HG02759 (cell line): ENCODE measurements around the gene ZNF714.
"Not testable (repeated sequence)": the region's sequence is repeated elsewhere in the genome, so short reads cannot be mapped to it uniquely, and the experiment has no call there.

Experiments
- ATAC-seq: cut with Tn5 transposase; IDR thresholded peaks from one replicate; pipeline ENCODE4 v1.9.1; 2021; ENCODE audit warnings: mild to moderate bottlenecking, moderate library complexity; ENCODE audit not compliant: unreplicated experiment

ZNF714 gene

DNA sequence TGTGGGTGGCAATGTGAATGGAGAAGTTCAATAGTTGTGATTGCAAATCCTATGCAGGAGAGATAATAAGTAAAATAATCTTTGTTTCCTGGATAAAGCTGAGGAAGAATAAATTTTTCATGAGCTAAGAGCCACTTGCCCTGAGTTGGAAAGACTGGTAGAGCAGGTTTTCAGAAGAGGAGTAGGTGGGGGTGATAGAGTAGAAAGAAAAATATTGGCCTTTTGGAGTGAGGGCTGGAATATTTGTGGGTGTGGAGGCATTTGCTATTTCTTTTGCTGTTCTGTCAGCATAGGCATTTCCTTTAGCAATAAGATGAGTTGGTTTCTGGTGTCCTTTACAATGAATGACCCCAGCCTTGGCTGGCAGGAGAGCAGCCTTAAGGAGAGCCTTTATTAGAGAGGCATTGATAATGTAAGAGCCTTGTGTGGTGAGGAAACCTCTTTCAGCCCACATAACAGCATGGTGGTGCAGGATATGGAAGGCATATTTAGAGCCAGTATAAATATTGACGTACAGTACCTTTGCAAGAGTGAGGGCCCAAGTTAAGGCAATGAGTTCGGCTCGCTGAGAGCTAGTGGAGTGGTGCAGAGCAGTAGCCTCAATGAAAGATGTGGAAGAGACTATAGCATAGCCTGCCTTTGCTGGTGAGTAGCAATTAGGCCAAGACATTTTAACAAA, 48.2 kb downstream of the ZNF714 start:
- ATAC-seq = no peak

DNA sequence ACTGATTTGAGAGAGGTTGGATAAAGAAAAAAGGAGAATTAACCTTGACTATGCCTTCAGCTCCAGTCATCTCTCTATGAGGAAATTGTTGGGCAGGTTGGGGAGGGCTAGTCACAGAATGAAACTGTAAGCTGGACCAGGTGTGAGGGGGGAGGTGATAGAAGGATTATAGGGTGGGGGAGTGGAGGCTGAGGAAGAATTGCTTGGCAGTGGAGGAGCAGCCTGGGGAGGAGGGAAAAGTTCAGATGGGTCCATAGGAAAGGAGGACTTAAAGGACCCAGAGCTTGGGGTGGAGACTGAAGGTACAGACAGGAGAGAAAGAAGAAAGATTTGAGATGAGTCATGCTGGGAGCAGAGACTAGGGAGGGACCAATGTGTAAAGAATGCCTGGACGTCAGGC, 51.6 kb downstream of the ZNF714 start:
- no peak for ATAC-seq

DNA sequence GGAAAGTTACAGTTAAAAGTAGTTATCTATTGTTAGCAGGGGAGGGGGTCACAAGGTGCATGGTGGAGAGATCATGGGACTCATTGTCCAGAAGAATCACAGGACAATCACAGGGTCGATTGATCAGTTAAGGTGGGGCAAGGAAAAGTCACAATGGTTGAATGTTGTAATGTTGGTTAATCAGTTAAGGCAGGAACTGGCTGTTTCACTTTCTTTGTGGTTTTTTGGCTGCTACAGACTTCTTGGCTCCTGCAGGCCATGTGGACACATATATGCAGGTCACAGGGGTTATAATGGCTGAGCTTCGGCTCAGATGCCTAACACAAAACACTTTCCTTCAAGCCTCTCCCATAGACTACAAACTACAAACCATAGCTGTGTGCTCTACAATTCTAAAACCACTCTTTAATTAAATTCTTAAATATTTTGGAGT, 52.9 kb downstream of the ZNF714 start:
- ATAC-seq = no peak

DNA sequence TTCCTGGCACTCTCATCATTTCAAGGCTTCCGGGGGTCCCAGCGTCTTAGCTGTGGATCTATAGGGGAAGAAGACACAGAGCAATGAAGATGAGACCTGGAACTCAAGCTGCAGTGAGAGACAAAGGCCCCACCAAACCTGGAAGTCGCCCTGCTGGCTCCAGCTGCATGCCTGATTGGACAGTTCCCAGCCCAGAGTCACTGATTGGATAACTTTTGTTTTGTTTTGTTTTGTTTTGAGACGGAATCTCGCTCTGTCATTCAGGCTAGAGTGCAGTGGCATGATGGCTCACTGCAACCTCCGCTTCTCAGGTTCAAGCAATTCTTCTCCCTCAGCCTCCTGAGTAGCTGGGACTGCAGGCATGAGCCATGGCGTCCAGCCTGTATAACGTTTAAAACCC, 53.4 kb downstream of the ZNF714 start:
- ATAC-seq = no peak

DNA sequence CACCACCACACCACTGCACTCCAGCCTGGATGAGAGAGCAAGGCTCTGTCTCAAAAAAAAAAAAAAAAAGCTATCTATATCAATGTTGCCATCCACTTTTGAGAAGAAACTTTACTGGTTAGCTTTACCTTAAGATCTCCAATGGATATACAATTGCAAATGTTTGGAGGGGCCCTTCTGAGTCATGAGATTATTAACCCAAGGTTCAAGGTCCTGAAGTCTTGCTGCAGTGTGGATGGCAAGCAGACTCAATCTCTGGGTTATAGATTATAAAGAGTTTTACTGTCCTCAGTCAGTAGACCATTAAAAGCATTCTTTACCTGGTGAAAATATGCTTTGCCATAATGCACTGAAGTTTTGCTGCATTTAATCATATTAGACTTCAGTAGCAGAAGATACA, 56.1 kb downstream of the ZNF714 start:
- ATAC-seq = no peak

DNA sequence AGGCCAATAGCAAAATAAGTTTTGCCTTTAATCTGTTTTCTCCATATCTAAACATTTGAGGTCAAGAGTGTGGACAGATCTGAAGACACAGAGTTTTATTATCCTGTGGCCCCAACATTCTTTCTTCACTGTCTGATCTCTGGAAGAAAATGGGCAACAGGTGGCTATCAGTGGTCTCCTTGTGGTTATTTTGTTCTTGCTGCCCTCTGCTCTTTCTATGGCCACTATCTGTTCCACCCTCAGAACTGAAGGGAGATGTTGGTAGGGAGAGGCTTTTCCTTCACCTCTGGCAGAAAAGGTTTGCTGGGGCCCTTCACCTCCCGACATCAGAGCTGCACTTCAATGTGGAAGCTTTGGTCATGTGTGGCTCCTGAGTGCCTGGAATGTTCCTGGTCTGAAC, 59.0 kb downstream of the ZNF714 start:
- ATAC-seq = not testable (repeated sequence)

DNA sequence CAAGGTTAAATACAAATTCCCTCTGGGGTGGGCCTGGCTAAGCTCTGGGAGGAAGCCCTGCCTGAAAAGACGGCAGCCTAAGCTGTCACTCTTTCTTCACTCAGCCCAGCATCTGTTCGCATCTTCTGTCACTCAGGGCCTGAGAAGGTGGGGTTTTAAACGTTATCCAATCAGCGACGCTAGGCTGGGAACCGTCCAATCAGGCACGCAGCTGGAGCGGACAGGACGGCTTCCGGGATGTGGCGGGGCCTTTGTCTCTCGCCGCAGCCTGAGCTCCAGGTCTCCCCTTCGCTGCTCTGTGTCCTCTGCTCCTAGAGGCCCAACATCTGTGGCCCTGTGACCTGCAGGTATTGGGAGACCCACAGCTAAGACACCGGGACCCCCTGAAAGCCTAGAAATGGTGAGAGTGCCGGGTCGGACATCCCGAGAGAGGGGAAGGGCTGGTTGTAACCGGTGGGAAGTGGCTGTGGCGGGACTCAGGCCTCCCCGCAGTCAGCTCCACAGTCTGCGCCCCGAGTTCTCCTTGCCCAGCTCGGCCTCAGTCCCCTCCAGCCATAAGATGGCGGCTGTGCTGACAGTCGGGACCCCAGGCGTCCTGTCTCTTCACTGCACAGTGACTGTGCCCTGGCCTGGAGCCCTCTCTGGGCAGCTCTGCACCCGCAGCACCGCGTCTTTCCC, 59.9 kb downstream of the ZNF714 start, which contains the start of gene ZNF431:
Gene ZNF431 (plus strand): TSS at position 254 of the 678 bp plus-strand sequence. CDS start 144 bp downstream, at position 398.
- ATAC-seq = peak; percentile 99

DNA sequence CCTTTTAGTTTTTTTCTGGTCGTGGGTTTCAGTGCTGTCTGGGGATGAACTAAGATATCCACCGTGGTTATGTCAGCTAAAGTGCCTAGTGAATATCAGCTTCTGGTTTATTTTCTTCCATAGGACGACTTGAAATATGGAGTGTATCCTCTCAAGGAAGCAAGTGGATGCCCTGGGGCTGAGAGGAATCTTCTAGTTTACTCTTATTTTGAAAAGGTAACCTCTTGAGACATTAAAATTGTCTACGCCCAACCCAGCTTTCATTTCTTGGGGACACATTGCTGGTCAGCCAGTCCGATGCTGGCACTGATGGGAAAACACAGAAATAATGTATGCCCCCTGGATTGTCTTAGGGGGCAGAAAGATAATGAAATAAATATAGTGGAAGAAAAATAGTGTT, 61.4 kb downstream of the ZNF714 start:
- no peak for ATAC-seq

DNA sequence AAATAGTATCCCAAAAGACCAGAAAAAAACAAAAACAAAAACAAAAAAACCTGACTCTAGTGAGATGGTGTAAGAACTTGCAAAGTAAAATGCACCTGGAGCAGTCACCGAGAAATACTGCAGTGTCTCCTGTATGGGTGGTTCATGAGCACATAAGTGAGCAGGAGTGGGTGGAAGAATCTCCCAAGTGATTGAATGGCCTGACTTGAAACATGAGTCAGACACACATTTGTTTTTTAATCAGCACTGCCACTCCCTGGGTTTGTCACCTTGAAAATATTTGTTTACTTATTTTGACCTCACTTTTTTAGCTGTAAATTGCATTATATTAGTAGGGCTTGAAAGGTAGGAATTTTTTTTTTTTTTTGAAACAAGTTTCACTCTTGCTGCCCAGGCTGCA, 61.9 kb downstream of the ZNF714 start:
- no peak for ATAC-seq

DNA sequence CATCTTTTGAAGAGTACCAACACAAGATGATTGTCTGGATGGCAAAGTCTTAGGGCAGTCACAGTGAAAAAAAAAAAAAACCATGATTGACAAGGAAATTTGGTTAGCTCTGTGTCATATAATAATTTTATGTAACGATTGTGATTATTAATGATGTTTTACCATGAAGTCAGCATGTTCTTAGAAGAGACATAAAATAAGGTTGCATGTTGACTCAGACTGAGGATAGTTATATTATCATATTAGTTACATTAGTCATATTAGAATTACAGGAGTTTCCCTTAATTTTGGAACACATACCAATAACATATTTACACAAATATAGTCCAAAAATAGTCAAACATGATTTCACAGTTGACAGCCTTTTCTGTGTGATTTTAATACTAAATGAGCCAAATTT, 65.5 kb downstream of the ZNF714 start:
- ATAC-seq = no peak

DNA sequence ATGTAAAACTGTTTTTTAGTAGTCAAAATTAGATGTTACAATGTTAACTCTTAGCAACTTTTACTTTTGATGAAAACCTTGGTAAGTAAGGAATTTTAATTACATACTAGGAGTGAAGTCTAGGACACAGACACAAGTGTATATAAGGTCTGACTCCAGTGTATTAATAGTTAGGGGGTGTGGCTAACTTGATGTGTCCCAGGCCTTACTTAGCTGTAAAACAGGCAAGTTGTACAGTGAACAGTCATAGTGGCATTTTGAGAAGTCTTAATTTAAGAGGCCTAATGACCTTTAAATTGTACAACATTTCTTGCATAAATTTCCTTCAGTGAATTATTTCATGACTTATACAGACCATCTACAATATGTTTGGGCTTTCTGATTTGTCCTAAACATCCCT, 66.7 kb downstream of the ZNF714 start:
- ATAC-seq = no peak

DNA sequence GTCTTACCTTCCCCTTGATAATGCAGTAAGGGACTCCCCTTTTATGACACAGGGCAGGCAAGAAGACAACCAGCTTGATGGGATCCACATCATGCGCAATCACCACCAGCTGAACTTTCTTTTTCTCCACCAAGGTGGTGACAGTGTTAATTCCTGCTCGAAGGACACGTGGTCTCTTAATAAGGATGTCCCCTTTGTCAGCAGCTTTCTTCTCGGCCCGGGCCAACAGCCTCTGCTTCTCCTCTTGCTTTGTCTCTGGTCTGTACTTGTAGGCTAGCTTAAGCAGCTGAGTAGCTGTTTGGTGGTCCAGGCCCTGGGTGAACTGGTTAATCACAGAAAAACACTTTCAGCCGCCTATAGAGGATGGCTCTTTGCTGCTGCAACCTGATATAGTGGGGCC, 67.9 kb downstream of the ZNF714 start:
- ATAC-seq = no peak

DNA sequence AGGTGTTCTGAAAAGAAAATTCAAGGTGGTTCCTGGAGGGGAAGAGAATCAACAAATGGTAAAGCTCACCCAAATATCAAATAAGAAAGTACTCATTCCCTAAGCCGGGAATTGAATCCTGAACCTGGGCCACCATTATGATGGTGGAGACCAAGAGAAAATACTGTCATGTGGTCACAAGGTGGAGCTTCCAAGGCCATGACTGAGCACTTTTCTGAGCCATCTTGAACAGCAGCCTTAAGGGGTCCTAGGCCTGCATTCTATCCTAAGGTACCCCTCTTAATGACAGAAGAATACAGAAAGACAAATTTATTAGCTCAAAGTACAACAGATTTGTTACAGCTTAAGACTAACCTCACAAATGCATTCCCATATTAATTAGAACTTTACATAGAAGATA, 69.5 kb downstream of the ZNF714 start:
- ATAC-seq = no peak

DNA sequence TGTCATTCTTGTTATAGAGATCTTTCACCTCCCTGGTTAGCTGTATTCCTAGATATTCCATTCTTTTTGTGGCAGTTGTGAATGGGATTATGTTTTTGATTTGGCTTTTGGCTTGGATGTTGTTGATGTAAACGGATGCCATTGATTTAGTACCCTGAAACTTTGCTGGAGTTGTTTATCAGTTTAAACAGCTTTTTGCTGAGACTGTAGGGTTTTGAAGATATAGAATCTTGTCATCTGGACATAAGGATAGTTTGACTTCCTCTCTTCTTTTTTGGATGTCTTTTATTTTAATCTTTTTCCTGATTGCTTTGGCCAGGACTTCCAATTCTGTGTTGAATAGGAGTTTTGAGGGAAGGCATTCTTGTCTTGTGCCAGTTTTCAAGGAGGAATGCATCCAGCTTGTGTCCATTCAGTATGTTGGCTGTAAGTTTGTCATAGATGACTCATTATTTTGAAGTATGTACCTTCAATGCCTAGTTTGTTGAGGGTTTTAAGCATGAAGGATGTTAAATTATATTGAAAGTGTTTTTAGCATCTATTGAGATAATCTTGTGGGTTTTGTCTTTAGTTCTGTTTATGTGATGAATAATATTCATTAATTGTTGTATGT, 76.6 kb downstream of the ZNF714 start:
- no peak for ATAC-seq

DNA sequence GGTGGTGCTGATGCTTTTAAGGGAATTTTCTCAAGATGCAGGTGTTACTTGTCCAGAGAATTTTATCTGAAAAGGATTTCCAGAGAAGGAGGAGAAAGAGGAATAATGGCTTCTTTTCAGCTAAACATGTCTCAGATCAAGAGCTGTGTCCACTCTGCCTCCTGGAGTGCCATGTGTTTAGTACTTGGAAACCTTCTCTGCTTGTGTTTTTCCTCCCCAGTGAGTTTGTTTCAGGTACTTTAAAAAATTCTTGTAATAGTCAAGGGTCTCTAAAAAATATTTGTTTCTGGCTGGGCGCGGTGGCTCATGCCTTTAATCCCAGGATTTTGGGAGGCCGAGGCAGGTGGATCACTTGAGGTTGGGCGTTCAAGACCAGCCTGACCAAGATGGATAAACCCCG, 82.5 kb downstream of the ZNF714 start:
- no peak for ATAC-seq

DNA sequence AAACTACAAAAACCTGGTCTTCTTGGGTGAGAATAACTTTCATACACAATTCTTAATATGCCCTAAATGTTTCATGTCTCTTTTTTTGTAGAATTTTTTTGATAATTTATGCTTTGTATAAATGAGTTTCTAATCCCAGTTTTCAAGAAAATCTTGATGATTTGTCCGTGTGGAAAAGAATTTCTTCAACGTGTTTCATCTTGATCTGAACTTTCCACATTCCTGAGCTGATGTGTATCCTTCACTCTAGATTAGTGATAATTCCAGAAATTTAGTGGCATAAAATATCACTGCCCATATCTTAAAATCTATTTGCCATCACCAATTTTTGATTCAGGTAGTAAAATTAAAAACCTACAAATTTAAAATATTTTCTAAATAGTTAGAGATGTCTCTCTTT, 84.4 kb downstream of the ZNF714 start:
- no peak for ATAC-seq
